ENCODE results near the gene NEGR1. TPM values are rescaled to one million over a fixed set of nuclear protein-coding genes. Genes with fewer than 3 reads are reported as not detected.

The NEGR1 gene
- total RNA-seq, 1 experiment from 2014 or later = 2.9 TPM

- ATAC-seq = peak; percentile 50; the same call in 1 of the 2 replicates
- POLR2A ChIA-PET = no interaction called here
- CTCF ChIA-PET = interaction anchor here (1.0 kb wide), 1 partner anchor 28 kb away, joined by 3 read pairs; no protein-coding TSS in a partner anchor
- Mint-ChIP-seq H3K36me3 (no peaks in the 10 kb centered on the region), H3K4me3 (no peak overlapping the region), H3K27ac (no peak overlapping the region; the same call in 1 of the 2 replicates), H3K4me1 (peaks cover 27% of the 10 kb centered on the region), H3K9me3 (no peaks in the 10 kb centered on the region), H3K27me3 (ENCODE audit: low read depth) (no peaks in the 10 kb centered on the region)
- DNase-seq (ENCODE audit: low spot score) = no peak
- TF ChIP-seq NFYB (CRISPR knock-in tag; conservative IDR thresholded peaks at IDR 0.05; ENCODE audit: low read depth) (no peak), ZNF263 (CRISPR knock-in tag; IDR thresholded peaks at IDR 0.05; ENCODE audit: low read depth) (no peak), ATF3 (CRISPR knock-in tag; conservative IDR thresholded peaks at IDR 0.05) (no peak), TEAD1 (CRISPR knock-in tag; IDR thresholded peaks at IDR 0.05) (no peak), ZNF671 (CRISPR knock-in tag; IDR thresholded peaks at IDR 0.05) (no peak), JUN (CRISPR knock-in tag; IDR thresholded peaks at IDR 0.05) (no peak), MYBL2 (CRISPR knock-in tag; IDR thresholded peaks at IDR 0.05) (no peak)
- TF ChIP-seq, protein P1, sequence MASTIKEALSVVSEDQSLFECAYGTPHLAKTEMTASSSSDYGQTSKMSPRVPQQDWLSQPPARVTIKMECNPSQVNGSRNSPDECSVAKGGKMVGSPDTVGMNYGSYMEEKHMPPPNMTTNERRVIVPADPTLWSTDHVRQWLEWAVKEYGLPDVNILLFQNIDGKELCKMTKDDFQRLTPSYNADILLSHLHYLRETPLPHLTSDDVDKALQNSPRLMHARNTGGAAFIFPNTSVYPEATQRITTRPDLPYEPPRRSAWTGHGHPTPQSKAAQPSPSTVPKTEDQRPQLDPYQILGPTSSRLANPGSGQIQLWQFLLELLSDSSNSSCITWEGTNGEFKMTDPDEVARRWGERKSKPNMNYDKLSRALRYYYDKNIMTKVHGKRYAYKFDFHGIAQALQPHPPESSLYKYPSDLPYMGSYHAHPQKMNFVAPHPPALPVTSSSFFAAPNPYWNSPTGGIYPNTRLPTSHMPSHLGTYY (CRISPR knock-in tag; IDR thresholded peaks at IDR 0.05) = no peak
- TF ChIP-seq, protein P2, sequence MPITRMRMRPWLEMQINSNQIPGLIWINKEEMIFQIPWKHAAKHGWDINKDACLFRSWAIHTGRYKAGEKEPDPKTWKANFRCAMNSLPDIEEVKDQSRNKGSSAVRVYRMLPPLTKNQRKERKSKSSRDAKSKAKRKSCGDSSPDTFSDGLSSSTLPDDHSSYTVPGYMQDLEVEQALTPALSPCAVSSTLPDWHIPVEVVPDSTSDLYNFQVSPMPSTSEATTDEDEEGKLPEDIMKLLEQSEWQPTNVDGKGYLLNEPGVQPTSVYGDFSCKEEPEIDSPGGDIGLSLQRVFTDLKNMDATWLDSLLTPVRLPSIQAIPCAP (CRISPR knock-in tag; IDR thresholded peaks at IDR 0.05) = no peak
These were observed 272.3 kb downstream of the NEGR1 start for GRCh38 chr1:72010094-72010431.

- ChIA-PET CTCF (interaction anchor here (1.0 kb wide), 1 partner anchor 29 kb away, joined by 3 read pairs; no protein-coding TSS in a partner anchor), POLR2A (no interaction called here)
- TF ChIP-seq SOX15 (CRISPR knock-in tag; IDR thresholded peaks at IDR 0.05) = no peak
- TF ChIP-seq, protein P3, sequence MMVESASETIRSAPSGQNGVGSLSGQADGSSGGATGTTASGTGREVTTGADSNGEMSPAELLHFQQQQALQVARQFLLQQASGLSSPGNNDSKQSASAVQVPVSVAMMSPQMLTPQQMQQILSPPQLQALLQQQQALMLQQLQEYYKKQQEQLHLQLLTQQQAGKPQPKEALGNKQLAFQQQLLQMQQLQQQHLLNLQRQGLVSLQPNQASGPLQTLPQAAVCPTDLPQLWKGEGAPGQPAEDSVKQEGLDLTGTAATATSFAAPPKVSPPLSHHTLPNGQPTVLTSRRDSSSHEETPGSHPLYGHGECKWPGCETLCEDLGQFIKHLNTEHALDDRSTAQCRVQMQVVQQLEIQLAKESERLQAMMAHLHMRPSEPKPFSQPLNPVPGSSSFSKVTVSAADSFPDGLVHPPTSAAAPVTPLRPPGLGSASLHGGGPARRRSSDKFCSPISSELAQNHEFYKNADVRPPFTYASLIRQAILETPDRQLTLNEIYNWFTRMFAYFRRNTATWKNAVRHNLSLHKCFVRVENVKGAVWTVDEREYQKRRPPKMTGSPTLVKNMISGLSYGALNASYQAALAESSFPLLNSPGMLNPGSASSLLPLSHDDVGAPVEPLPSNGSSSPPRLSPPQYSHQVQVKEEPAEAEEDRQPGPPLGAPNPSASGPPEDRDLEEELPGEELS (CRISPR knock-in tag; IDR thresholded peaks at IDR 0.05) = no peak
- TF ChIP-seq TCF7 (CRISPR knock-in tag; IDR thresholded peaks at IDR 0.05; ENCODE audit: low read depth) = no peak
- no peak for TF ChIP-seq USF1 (CRISPR knock-in tag; IDR thresholded peaks at IDR 0.05)
- no peaks in the 10 kb centered on the region for H3K27me3 Mint-ChIP-seq (ENCODE audit: low read depth)
- H3K27ac Mint-ChIP-seq = no peak overlapping the region
- peaks cover 30% of the 10 kb centered on the region for H3K4me1 Mint-ChIP-seq
- no peak for DNase-seq (ENCODE audit: low spot score)
- no peaks in the 10 kb centered on the region for H3K36me3 Mint-ChIP-seq
- ATAC-seq = no peak
- H3K9me3 Mint-ChIP-seq = no peaks in the 10 kb centered on the region
- H3K4me3 Mint-ChIP-seq = no peak overlapping the region
These were observed 272.9 kb downstream of the NEGR1 start for GRCh38 chr1:72009173-72010093.

GRCh38 chr1:72007312-72007711, 275.0 kb downstream of the NEGR1 start:
- TF ChIP-seq OVOL2 (CRISPR knock-in tag; IDR thresholded peaks at IDR 0.05; ENCODE audit: borderline replicate concordance) (no peak), FOXK1 (CRISPR knock-in tag; IDR thresholded peaks at IDR 0.05) (no peak), ZNF423 (CRISPR knock-in tag; IDR thresholded peaks at IDR 0.05) (no peak)
- peak overlapping the region; percentile 72; the same call in 1 of the 2 replicates for H3K27ac Mint-ChIP-seq
- ChIA-PET CTCF (no interaction called here), POLR2A (no interaction called here)
- no peaks in the 10 kb centered on the region for H3K9me3 Mint-ChIP-seq
- H3K36me3 Mint-ChIP-seq = no peaks in the 10 kb centered on the region
- H3K4me1 Mint-ChIP-seq = peaks cover 40% of the 10 kb centered on the region
- H3K4me3 Mint-ChIP-seq = no peak overlapping the region
- no peaks in the 10 kb centered on the region for H3K27me3 Mint-ChIP-seq (ENCODE audit: low read depth)
- DNase-seq (ENCODE audit: low spot score) (no peak), ATAC-seq (no peak)
